SK-N-MC (cell line): ENCODE measurements around the gene ELAVL1.

Source experiments
- DNase-seq: peaks from one replicate; pipeline ENCODE4 v3.0.0-alpha.2; 2011; ENCODE audit warnings: low read depth, low spot score
- H3K27ac ChIP-seq: fragments of 200-600 bp; sonication (generic); 2 replicates; pipeline ENCODE4 v1.5.1; 2016; ENCODE audit warnings: mixed run types
- H3K36me3 ChIP-seq: fragments of 200-600 bp; sonication (generic); 2 replicates; pipeline ENCODE4 v1.6.1; 2017; ENCODE audit warnings: antibody characterized with exemption, low read length, mixed read lengths; ENCODE audit not compliant: insufficient read depth
- H3K4me3 ChIP-seq: fragments of 200-600 bp; sonication (generic); 2 replicates; pipeline ENCODE4 v1.5.1; 2016
- H3K9ac ChIP-seq: fragments of 200-600 bp; sonication (generic); 2 replicates; pipeline ENCODE4 v1.8.0; 2017; ENCODE audit warnings: mixed run types, mixed read lengths; ENCODE audit not compliant: insufficient read length
- H3K9me3 ChIP-seq: fragments of 200-600 bp; sonication (generic); 2 replicates; pipeline ENCODE4 v1.6.1; 2017; ENCODE audit warnings: low read depth, mild to moderate bottlenecking, antibody characterized with exemption, low read length, moderate library complexity, mixed read lengths
- EZH2 ChIP-seq: fragments of 200-600 bp; sonication (generic); IDR thresholded peaks from one replicate; pipeline ENCODE4 v1.6.1; 2017; ENCODE audit warnings: antibody characterized with exemption
- FOXP2 ChIP-seq: optimal IDR thresholded peaks from 2 replicates; pipeline ENCODE3; 2011; ENCODE audit warnings: mild to moderate bottlenecking, moderate library complexity; ENCODE audit not compliant: insufficient read depth; ENCODE audit errors: extremely low read length, control extremely low read depth
- POLR2AphosphoS5 ChIP-seq: IDR thresholded peaks from 2 replicates; pipeline ENCODE4 v1.6.1; 2012; ENCODE audit warnings: mild to moderate bottlenecking, low read depth, low read length, borderline replicate concordance

The ELAVL1 gene

GRCh38 chr19:7994928-7995809 is 10.3 kb downstream of the ELAVL1 start:
- no peak overlapping the region for H3K9ac ChIP-seq
- TF ChIP-seq FOXP2 (no peak), EZH2 (no peak), POLR2AphosphoS5 (no peak)
- no peak overlapping the region for H3K4me3 ChIP-seq
- no peak for DNase-seq
- peak overlapping the region; percentile 60 for H3K27ac ChIP-seq
- peaks cover 36% of the 10 kb centered on the region for H3K36me3 ChIP-seq
- H3K9me3 ChIP-seq = no peaks in the 10 kb centered on the region

- TF ChIP-seq FOXP2 (no peak), POLR2AphosphoS5 (no peak)
- Histone ChIP-seq H3K36me3 (peaks cover 37% of the 10 kb centered on the region), H3K9me3 (no peaks in the 10 kb centered on the region), H3K9ac (no peak overlapping the region), H3K4me3 (no peak overlapping the region), H3K27ac (no peak overlapping the region)
- no peak for DNase-seq
These were observed 11.3 kb downstream of the ELAVL1 start for GRCh38 chr19:7994114-7994513.

- peaks cover 42% of the 10 kb centered on the region for H3K36me3 ChIP-seq
- TF ChIP-seq EZH2 (no peak), FOXP2 (no peak), POLR2AphosphoS5 (no peak)
- no peak for DNase-seq
- no peak overlapping the region for H3K4me3 ChIP-seq
- no peaks in the 10 kb centered on the region for H3K9me3 ChIP-seq
- no peak overlapping the region for H3K9ac ChIP-seq
- H3K27ac ChIP-seq = no peak overlapping the region
These were observed 11.9 kb downstream of the ELAVL1 start for GRCh38 chr19:7993560-7993959.

DNA sequence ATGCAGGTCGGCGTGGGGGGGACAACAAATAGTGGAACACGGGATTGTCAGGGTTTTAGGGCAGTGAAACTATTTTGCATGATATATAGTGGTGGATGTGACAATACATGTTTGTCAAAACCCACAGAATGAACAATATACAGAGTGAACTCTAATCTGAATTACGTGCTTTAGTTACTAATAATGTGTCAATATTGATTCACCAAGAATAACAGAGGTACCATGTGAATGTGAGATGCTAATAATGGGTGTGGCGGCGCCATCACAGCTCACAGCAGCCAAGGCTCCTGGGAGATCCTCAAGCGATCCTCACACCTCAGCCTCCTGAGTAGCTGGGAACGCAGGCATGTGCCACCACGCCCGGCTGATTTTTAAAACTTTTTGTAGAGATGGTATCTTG is 12.9 kb downstream of the ELAVL1 start:
- H3K9ac ChIP-seq = no peak overlapping the region
- peaks cover 52% of the 10 kb centered on the region for H3K36me3 ChIP-seq
- H3K9me3 ChIP-seq = no peaks in the 10 kb centered on the region
- H3K27ac ChIP-seq = no peak overlapping the region
- no peak for DNase-seq
- no peak overlapping the region for H3K4me3 ChIP-seq
- no peak for TF ChIP-seq EZH2
- no peak for TF ChIP-seq POLR2AphosphoS5
- no peak for TF ChIP-seq FOXP2

GRCh38 chr19:7989071-7989575 is 16.3 kb downstream of the ELAVL1 start:
- H3K27ac ChIP-seq = no peak overlapping the region
- no peak for DNase-seq
- peaks cover 74% of the 10 kb centered on the region for H3K36me3 ChIP-seq
- TF ChIP-seq FOXP2 (no peak), POLR2AphosphoS5 (no peak)
- H3K9me3 ChIP-seq = no peaks in the 10 kb centered on the region
- no peak overlapping the region for H3K9ac ChIP-seq
- no peak overlapping the region for H3K4me3 ChIP-seq

GRCh38 chr19:7988307-7988706 is 17.1 kb downstream of the ELAVL1 start:
- Histone ChIP-seq H3K9ac (no peak overlapping the region), H3K27ac (no peak overlapping the region)
- DNase-seq = no peak

DNA sequence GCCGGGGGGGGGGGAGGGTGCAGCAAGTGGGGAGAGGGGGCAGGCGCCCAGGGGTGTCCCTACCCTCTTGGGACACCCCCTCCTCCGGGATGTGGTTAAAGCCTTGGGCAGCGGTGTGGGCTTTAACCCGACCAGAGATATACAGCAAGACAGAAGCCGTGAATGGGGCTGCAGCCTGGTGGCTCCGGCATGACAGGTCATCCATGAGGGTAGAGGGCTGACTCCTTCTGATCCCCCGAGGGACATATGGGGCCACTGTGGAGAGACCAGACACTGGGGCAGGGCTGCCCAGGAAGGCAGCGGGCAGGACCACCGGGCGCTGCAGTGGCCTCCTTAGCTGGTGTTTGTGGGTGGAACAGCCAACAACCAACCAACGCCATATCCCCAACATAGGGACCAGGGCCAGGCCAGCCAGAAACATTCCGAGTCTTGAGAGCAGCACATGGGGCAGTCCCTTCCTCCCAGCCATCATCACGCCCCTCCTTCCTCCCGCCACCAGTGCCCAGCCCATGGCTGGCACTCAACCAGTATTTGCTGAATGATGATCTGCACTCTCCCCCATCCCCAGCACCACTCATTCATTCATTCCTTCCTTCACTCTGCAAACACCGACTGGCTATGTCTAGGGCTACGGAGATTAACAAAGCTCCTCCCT is 18.2 kb downstream of the ELAVL1 start:
- no peak for TF ChIP-seq FOXP2
- no peak for TF ChIP-seq POLR2AphosphoS5
- no peak for TF ChIP-seq EZH2
- Histone ChIP-seq H3K9ac (no peak overlapping the region), H3K4me3 (no peak overlapping the region), H3K36me3 (peaks cover 87% of the 10 kb centered on the region), H3K9me3 (no peaks in the 10 kb centered on the region), H3K27ac (no peak overlapping the region)
- no peak for DNase-seq

More at GRCh38 chr19:7988307-7988706, 17.1 kb downstream of the ELAVL1 start:
- Histone ChIP-seq H3K36me3 (peaks cover 82% of the 10 kb centered on the region), H3K9me3 (no peaks in the 10 kb centered on the region), H3K4me3 (no peak overlapping the region)
- TF ChIP-seq FOXP2 = no peak

DNA sequence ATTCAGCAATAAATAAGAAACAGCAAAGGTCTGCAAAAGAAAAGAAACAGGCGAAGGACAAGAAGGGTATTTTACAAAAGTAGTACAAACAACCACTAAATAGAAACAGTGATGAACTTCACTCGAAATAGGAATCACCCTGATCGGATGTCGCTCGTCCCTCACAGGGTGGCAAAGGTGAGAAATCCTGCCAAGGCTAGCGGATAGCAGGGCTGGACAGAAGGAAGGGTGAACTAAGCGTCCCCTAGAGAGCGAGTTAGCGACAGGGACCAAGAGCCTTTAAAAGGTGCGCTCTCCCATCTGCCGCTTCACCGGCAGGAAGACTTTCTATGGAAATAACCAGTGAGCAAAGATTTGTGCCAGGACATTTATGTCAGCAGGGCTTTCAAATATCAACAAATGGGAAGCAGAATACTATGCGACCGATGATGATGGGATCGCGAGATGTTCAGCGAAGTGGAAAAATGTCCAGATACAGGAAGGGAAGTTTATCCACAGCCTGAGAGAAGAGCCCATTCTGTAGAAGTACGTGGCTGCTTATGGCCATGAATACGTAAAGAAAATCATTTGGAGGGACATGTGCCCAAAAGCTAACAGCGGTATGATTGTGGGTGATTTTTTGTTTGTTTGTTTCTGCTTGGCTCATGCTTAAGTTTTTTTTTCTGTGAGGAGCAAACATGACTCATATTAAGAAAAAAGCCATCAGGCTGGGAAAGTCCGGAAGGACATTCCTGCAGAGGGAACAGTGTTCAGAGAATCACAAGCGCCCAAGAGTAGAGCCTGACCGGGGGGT is 18.9 kb downstream of the ELAVL1 start:
- Histone ChIP-seq H3K4me3 (no peak overlapping the region), H3K9me3 (no peaks in the 10 kb centered on the region), H3K27ac (no peak overlapping the region), H3K9ac (no peak overlapping the region), H3K36me3 (peaks cover 90% of the 10 kb centered on the region)
- TF ChIP-seq POLR2AphosphoS5 = no peak
- TF ChIP-seq EZH2 = no peak
- no peak for TF ChIP-seq FOXP2
- DNase-seq = no peak
